ENCODE data around the gene BUB1.
"Not testable (repeated sequence)": the region's sequence is repeated elsewhere in the genome, so short reads cannot be mapped to it uniquely, and the experiment has no call there.

GRCh38 chr2:110589677-110590330 is 88.1 kb downstream of the BUB1 start:
- TF ChIP-seq, protein P1, sequence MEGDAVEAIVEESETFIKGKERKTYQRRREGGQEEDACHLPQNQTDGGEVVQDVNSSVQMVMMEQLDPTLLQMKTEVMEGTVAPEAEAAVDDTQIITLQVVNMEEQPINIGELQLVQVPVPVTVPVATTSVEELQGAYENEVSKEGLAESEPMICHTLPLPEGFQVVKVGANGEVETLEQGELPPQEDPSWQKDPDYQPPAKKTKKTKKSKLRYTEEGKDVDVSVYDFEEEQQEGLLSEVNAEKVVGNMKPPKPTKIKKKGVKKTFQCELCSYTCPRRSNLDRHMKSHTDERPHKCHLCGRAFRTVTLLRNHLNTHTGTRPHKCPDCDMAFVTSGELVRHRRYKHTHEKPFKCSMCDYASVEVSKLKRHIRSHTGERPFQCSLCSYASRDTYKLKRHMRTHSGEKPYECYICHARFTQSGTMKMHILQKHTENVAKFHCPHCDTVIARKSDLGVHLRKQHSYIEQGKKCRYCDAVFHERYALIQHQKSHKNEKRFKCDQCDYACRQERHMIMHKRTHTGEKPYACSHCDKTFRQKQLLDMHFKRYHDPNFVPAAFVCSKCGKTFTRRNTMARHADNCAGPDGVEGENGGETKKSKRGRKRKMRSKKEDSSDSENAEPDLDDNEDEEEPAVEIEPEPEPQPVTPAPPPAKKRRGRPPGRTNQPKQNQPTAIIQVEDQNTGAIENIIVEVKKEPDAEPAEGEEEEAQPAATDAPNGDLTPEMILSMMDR (IDR thresholded peaks at IDR 0.05) = not testable (repeated sequence)
- TF ChIP-seq POLR2A (IDR thresholded peaks at IDR 0.05) = not testable (repeated sequence)
